Measurements from ENCODE around the gene POLL. TPM values are rescaled to one million over a fixed set of nuclear protein-coding genes. Genes with fewer than 3 reads are reported as not detected.
A peak's percentile ranks its signal among the peaks of the same experiment; 100 is the strongest.

Gene POLL
- total RNA-seq, 3 donors from 2014 or later (not counting 1 experiment from before 2014, with no cell fraction given), result 22.8 to 31.4 (median 26.1) TPM

DNA sequence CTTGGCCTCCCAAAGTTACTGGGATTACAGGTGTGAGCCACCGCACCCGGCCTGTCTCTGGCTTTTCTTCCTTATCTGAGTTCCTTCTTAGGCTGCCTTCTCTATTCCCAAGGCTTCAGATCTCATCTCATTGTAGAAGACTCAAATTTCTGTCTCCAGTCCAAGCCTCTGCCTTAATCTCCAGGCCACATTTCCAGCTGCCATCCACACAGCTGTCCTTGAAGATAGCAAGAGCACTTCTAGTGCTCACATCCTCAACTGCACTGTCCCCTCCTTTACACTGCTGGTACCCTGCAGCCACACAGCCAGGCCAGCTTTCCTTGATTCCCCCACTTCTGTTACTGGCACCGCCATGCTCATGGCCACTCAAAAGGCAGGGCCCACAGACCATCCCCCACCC is 35.6 kb downstream of the POLL start:
- no peaks in the 10 kb centered on the region for H3K9me3 Mint-ChIP-seq
- H3K4me3 ChIP-seq (ENCODE audit: low read length), result no peak overlapping the region
- intact Hi-C loops (cut with micrococcal nuclease), result no loop called here
- peaks cover 9% of the 10 kb centered on the region for H3K36me3 ChIP-seq (ENCODE audit: control insufficient read depth, insufficient read depth, low read length)
- H3K4me3 Mint-ChIP-seq, result no peak overlapping the region
- 96% methylated on average over 3 of the region's 3 CpGs for WGBS (ENCODE audit: insufficient coverage)
- H3K27me3 ChIP-seq (ENCODE audit: control insufficient read depth, insufficient read depth, low read length), result no peaks in the 10 kb centered on the region
- DNase-seq (no peak), ATAC-seq (peak in 1 of 3 donors; percentile 11)
- H3K27ac ChIP-seq (ENCODE audit: low read length), result no peak overlapping the region
- peaks cover 24% of the 10 kb centered on the region for H3K36me3 Mint-ChIP-seq
- H3K4me1 Mint-ChIP-seq, result no peaks in the 10 kb centered on the region
- no peaks in the 10 kb centered on the region for H3K9me3 ChIP-seq (ENCODE audit: control insufficient read depth, insufficient read depth, low read length)
- H3K27me3 Mint-ChIP-seq (ENCODE audit: low read depth in 2 of 2), result no peaks in the 10 kb centered on the region
- TF ChIP-seq, protein P1, sequence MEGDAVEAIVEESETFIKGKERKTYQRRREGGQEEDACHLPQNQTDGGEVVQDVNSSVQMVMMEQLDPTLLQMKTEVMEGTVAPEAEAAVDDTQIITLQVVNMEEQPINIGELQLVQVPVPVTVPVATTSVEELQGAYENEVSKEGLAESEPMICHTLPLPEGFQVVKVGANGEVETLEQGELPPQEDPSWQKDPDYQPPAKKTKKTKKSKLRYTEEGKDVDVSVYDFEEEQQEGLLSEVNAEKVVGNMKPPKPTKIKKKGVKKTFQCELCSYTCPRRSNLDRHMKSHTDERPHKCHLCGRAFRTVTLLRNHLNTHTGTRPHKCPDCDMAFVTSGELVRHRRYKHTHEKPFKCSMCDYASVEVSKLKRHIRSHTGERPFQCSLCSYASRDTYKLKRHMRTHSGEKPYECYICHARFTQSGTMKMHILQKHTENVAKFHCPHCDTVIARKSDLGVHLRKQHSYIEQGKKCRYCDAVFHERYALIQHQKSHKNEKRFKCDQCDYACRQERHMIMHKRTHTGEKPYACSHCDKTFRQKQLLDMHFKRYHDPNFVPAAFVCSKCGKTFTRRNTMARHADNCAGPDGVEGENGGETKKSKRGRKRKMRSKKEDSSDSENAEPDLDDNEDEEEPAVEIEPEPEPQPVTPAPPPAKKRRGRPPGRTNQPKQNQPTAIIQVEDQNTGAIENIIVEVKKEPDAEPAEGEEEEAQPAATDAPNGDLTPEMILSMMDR (IDR thresholded peaks at IDR 0.05), result no peak
- no peaks in the 10 kb centered on the region for H3K4me1 ChIP-seq (ENCODE audit: control insufficient read depth, insufficient read depth, low read length)
- H3K27ac Mint-ChIP-seq, result no peak overlapping the region

DNA sequence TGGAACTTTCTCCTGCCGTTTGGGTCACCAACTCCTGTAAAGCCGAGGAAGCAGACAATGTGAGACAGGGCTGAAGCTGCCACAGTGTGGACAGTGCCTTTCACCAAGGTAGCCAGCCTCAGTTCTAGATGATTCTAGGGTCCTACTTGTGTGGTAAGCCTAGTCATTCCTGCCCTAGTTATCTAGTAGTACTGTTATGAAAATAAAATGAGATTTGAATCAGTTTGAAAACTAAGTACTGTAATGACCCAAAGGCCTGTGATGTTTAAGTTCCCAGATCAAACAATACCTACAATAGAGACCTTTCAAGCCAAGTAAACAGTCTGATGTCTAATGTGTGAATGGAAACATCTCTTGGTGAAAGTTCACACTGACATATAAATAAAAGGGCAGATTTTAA is 37.1 kb downstream of the POLL start:
- Histone ChIP-seq H3K4me1 (ENCODE audit: control insufficient read depth, insufficient read depth, low read length) (no peaks in the 10 kb centered on the region), H3K27me3 (ENCODE audit: control insufficient read depth, insufficient read depth, low read length) (no peaks in the 10 kb centered on the region), H3K4me3 (ENCODE audit: low read length) (no peak overlapping the region), H3K27ac (ENCODE audit: low read length) (no peak overlapping the region), H3K36me3 (ENCODE audit: control insufficient read depth, insufficient read depth, low read length) (peaks cover 11% of the 10 kb centered on the region), H3K9me3 (ENCODE audit: control insufficient read depth, insufficient read depth, low read length) (no peaks in the 10 kb centered on the region)
- WGBS (ENCODE audit: insufficient coverage), result 93% methylated on average over 2 of the region's 2 CpGs
- ATAC-seq, result no peak
- H3K36me3 Mint-ChIP-seq, result peaks cover 24% of the 10 kb centered on the region
- intact Hi-C loops (cut with micrococcal nuclease), result no loop called here
- TF ChIP-seq, protein P1 (IDR thresholded peaks at IDR 0.05), result no peak
- no peak overlapping the region for H3K27ac Mint-ChIP-seq
- H3K4me1 Mint-ChIP-seq, result no peaks in the 10 kb centered on the region
- H3K4me3 Mint-ChIP-seq, result no peak overlapping the region
- H3K9me3 Mint-ChIP-seq, result no peaks in the 10 kb centered on the region
- H3K27me3 Mint-ChIP-seq (ENCODE audit: low read depth in 2 of 2), result no peaks in the 10 kb centered on the region
- no peak for DNase-seq

DNA sequence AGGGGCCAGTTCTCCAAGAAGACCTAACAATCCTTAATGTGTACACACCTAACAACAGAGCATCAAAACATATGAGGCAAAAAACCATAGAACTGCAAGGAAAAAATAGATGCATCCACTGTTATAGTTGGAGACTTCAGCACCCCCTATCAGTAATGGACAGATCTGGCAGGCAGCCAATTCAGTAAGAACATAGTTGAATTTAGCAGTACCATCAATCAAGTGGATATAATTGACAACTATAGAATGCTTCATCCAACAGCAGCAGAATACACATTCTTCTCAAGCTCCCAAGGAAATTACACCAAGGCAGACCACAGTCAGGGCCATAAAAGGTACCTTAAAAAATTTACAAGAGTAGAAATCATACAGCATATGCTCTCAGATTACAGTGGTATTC is 42.2 kb downstream of the POLL start:
- no peaks in the 10 kb centered on the region for H3K27me3 Mint-ChIP-seq (ENCODE audit: low read depth in 2 of 2)

DNA sequence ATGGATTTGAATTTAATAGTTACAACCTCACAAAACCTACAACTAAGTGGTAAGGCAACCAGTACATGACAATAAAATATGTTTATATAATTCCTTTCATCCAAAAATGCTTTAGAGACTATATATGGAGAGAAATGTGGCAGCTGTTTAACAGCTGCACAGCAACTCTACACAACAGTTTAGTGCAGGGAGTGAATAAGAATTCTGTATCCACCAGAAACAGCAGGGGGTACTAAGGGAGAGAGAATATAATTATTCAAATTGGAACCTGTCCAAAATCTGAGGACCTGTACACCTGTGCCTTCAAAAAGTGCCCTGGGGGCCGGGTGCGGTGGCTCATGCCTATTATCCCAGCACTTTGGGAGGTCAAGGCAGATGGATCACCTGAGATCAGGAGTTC is 49.6 kb downstream of the POLL start:
- Histone ChIP-seq H3K27me3 (ENCODE audit: control insufficient read depth, insufficient read depth, low read length) (no peaks in the 10 kb centered on the region), H3K4me1 (ENCODE audit: control insufficient read depth, insufficient read depth, low read length) (no peaks in the 10 kb centered on the region), H3K27ac (ENCODE audit: low read length) (no peak overlapping the region), H3K9me3 (ENCODE audit: control insufficient read depth, insufficient read depth, low read length) (no peaks in the 10 kb centered on the region), H3K36me3 (ENCODE audit: control insufficient read depth, insufficient read depth, low read length) (peaks cover 10% of the 10 kb centered on the region), H3K4me3 (ENCODE audit: low read length) (no peak overlapping the region)
- TF ChIP-seq, protein P1 (IDR thresholded peaks at IDR 0.05), result no peak
- 100% methylated on average over 2 of the region's 2 CpGs for WGBS (ENCODE audit: insufficient coverage)
- no peak overlapping the region for H3K27ac Mint-ChIP-seq
- no peak for DNase-seq
- peaks cover 0 to 8% of the 10 kb centered on the region in 2 donors for H3K4me1 Mint-ChIP-seq
- no peaks in the 10 kb centered on the region for H3K9me3 Mint-ChIP-seq
- H3K36me3 Mint-ChIP-seq, result peaks cover 16% of the 10 kb centered on the region
- H3K27me3 Mint-ChIP-seq (ENCODE audit: low read depth in 2 of 2), result no peaks in the 10 kb centered on the region
- intact Hi-C loops (cut with micrococcal nuclease), result no loop called here
- ATAC-seq, result no peak
- no peak overlapping the region for H3K4me3 Mint-ChIP-seq

More for the DNA sequence above, 42.2 kb downstream of the POLL start:
- Mint-ChIP-seq H3K27ac (no peak overlapping the region), H3K9me3 (no peaks in the 10 kb centered on the region), H3K4me3 (no peak overlapping the region), H3K4me1 (no peaks in the 10 kb centered on the region), H3K36me3 (peaks cover 2% of the 10 kb centered on the region)
- Histone ChIP-seq H3K4me3 (ENCODE audit: low read length) (no peak overlapping the region), H3K4me1 (ENCODE audit: control insufficient read depth, insufficient read depth, low read length) (no peaks in the 10 kb centered on the region), H3K27ac (ENCODE audit: low read length) (no peak overlapping the region), H3K27me3 (ENCODE audit: control insufficient read depth, insufficient read depth, low read length) (no peaks in the 10 kb centered on the region), H3K9me3 (ENCODE audit: control insufficient read depth, insufficient read depth, low read length) (no peaks in the 10 kb centered on the region), H3K36me3 (ENCODE audit: control insufficient read depth, insufficient read depth, low read length) (peaks cover 9% of the 10 kb centered on the region)
- DNase-seq, result no peak
- ATAC-seq, result no peak
- TF ChIP-seq, protein P1 (IDR thresholded peaks at IDR 0.05), result no peak
- intact Hi-C loops (cut with micrococcal nuclease), result no loop called here

Measured in natural killer cell (primary cell).